Upper lobe of left lung (tissue), 4 donors: ENCODE results near the gene RFTN1.

ENCODE experiments used
- CTCF ChIP-seq, 6 experiments: fragments of 450-650 bp in 4 of 6; fragments of 200-600 bp in 2 of 6; sonication (generic) in 2 of 6; IDR thresholded peaks; one replicate each; pipeline ENCODE4 v1.5.1; 2016 to 2019; ENCODE audit warnings: antibody characterized with exemption in 6 of 6
- EP300 ChIP-seq, 4 donors: sonication (generic); formaldehyde crosslinking; IDR thresholded peaks; one replicate each; pipeline ENCODE4 v1.5.1; 2017; ENCODE audit warnings: antibody characterized with exemption in 4 of 4, control low read depth in 2 of 4
- POLR2AphosphoS5 ChIP-seq, 2 donors: sonication (generic); formaldehyde crosslinking; IDR thresholded peaks; one replicate each; pipeline ENCODE4 v1.5.1; 2017; ENCODE audit warnings: antibody characterized with exemption in 2 of 2

DNA sequence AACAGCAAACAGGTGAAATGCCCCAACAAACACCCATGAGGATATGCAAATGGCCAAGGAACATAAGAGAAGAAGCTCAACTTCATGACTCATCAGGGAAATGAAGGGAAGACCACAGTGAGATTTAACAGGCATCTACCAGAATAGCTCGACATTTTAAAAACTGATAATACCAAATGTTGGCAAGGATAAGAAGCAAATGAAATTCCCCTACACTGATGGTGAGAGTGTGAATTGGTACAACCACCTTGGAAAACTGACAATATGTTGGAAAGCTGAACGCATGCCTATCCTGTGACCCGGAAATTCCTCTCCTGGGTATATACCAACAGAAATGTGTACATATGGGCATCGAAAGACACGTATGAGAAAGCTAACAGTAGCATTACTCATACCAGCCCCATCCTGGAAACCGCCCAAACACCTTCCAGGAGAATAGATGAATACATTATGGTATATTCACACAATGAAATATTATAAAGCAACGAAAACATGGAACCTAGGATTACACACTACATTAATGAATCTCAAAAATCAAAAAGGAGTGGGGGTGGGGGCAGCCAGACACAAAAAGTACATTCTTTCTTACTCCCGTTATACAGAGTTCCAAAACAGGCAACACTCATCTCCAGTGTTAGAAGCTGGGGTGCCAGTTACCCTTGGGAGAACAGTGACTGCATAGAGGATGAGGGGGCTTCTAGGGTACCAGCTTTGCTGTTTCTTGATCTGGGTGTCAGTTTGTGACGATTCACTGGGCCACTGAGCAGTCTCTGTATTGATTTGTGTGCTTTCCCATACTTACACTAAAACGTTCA lies 16.9 kb downstream of the RFTN1 start:
- no peak for TF ChIP-seq CTCF (IDR thresholded peaks at IDR 0.05)
- TF ChIP-seq EP300 (IDR thresholded peaks at IDR 0.05) = no peak
- TF ChIP-seq POLR2AphosphoS5 (IDR thresholded peaks at IDR 0.05) = no peak
